ENCODE results near the gene MAEA. TPM values are rescaled to one million over a fixed set of nuclear protein-coding genes. Genes with fewer than 3 reads are reported as not detected.

MAEA gene
- total RNA-seq, 4 donors from 2014 or later = 47.2 to 62.1 (median 53.9) TPM

DNA sequence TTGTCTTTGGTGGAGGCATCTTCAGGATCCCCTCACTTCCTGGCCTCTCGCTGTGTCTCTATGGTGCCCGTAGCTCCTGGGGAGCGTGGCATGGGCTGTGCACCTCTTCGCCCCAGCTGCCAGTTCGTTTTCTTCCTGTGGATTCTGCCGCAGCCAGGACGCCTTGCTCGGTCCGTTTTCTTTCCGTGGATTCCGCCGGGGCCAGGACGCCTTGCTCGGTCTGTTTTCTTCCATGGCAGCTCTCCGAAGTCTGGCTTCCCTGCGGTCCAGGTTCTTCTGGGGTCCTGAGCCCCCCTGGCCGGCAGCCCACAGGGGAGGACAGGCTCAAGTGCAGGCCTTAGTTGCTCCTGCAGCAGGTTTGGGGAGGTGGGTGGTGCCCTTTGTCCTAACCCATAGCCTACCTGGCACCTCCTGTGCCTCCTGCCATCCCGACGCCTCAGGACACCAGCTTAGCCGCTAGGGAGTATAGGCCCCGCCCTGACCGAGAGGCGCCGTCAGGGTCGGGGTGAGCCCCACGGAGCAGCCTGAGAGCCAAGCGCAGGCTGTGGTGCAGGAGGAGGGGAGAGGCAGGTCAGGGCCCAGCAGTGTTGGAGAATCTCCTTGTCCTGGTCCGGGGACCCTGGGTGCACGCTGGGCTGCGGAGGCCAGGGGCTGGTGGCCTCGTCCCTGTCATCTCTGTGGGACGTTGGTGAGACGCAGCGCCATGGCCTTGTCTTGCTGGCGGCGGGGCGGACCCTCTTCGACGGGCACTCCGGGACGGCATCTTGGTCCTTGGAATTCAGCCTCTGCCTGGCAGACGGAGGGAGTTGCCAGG is 84.4 kb downstream of the MAEA start:
- WGBS, 2 donors (ENCODE audit: low coverage in 1 of 2) = 90 to 96% methylated on average over 6 to 9 of the region's 42 CpGs
- H3K27me3 ChIP-seq = no peaks in the 10 kb centered on the region
- H3K9me3 ChIP-seq = no peaks in the 10 kb centered on the region
- ATAC-seq = no peak
- no peak overlapping the region for H3K27ac ChIP-seq
- no peaks in the 10 kb centered on the region for H3K4me1 ChIP-seq
- no peak overlapping the region for H3K4me3 ChIP-seq
- TF ChIP-seq POLR2AphosphoS5 (IDR thresholded peaks at IDR 0.05) (no peak), CTCF (IDR thresholded peaks at IDR 0.05) (no peak), EP300 (IDR thresholded peaks at IDR 0.05) (no peak), POLR2A (IDR thresholded peaks at IDR 0.05) (no peak)
- H3K36me3 ChIP-seq = peaks cover 0 to 93% of the 10 kb centered on the region in 2 donors

GRCh38 chr4:1374706-1375045 is 85.0 kb downstream of the MAEA start:
- WGBS, 2 donors (ENCODE audit: low coverage in 1 of 2) = 100% methylated on average over 1 of the region's 14 CpGs; no CpG with 5 or more reads in 1 of the 2 donors
- ATAC-seq = no peak
- Histone ChIP-seq H3K9me3 (no peaks in the 10 kb centered on the region), H3K4me3 (no peak overlapping the region), H3K27ac (no peak overlapping the region), H3K27me3 (no peaks in the 10 kb centered on the region), H3K36me3 (peaks cover 0 to 92% of the 10 kb centered on the region in 2 donors), H3K4me1 (no peaks in the 10 kb centered on the region)
- TF ChIP-seq CTCF (IDR thresholded peaks at IDR 0.05) = no peak
- TF ChIP-seq POLR2A (IDR thresholded peaks at IDR 0.05) = no peak
- TF ChIP-seq EP300 (IDR thresholded peaks at IDR 0.05) = no peak
- no peak for TF ChIP-seq POLR2AphosphoS5 (IDR thresholded peaks at IDR 0.05)

- 90% methylated on average over 2 of the region's 36 CpGs for WGBS, 2 donors (ENCODE audit: low coverage in 1 of 2)
- no peaks in the 10 kb centered on the region for H3K9me3 ChIP-seq
- H3K27ac ChIP-seq = no peak overlapping the region
- no peaks in the 10 kb centered on the region for H3K27me3 ChIP-seq
- TF ChIP-seq POLR2A (IDR thresholded peaks at IDR 0.05) = no peak
- TF ChIP-seq POLR2AphosphoS5 (IDR thresholded peaks at IDR 0.05) = no peak
- TF ChIP-seq EP300 (IDR thresholded peaks at IDR 0.05) = no peak
- TF ChIP-seq CTCF (IDR thresholded peaks at IDR 0.05) = no peak
- peaks cover 0 to 94% of the 10 kb centered on the region in 2 donors for H3K36me3 ChIP-seq
- no peaks in the 10 kb centered on the region for H3K4me1 ChIP-seq
- H3K4me3 ChIP-seq = no peak overlapping the region
- ATAC-seq = no peak
Observed at GRCh38 chr4:1375051-1375721, 85.5 kb downstream of the MAEA start.

DNA sequence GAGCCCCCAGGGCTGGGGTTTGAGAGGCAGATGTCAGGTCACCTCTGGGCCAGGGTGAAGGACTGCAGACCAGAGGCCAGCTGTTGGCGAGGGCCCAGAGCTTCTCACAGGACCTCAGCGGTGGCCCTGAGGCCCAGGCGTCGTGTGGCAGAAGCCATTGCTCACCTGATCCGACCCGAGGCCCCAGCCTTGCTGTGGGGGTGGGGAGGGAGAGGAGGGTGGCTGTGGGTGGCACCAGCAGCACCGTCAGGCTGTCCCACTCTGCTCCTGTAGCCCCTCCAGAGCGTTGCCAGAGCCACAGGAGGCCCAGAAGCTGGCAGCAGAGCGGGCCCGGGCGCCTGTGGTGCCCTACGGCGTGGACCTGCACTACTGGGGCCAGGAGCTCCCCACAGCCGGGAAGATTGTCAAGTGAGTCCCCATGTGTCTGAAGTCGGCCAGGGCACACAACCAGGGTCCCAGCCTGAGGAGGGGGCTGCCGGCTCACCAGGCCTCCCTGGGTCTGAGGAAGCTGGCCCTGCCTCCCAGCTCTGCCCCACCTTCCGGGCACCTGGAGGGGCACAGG is 86.2 kb downstream of the MAEA start:
- no peak for TF ChIP-seq EP300 (IDR thresholded peaks at IDR 0.05)
- TF ChIP-seq CTCF (IDR thresholded peaks at IDR 0.05) = no peak
- no peak for TF ChIP-seq POLR2AphosphoS5 (IDR thresholded peaks at IDR 0.05)
- no peak for TF ChIP-seq POLR2A (IDR thresholded peaks at IDR 0.05)
- WGBS, 2 donors (ENCODE audit: low coverage in 1 of 2) = no CpG with 5 or more reads among the region's 17 CpGs
- Histone ChIP-seq H3K27ac (no peak overlapping the region), H3K36me3 (peaks cover 0 to 94% of the 10 kb centered on the region in 2 donors), H3K4me3 (no peak overlapping the region), H3K4me1 (no peaks in the 10 kb centered on the region), H3K27me3 (no peaks in the 10 kb centered on the region), H3K9me3 (no peaks in the 10 kb centered on the region)
- no peak for ATAC-seq
